Measurements from ENCODE around the gene TARBP2.

The TARBP2 gene

GRCh38 chr12:53496752-53497032 lies 4.4 kb upstream of the TARBP2 start:
- 100% methylated on average over 1 of the region's 1 CpG for WGBS
- Histone ChIP-seq H3K4me3 (ENCODE audit: insufficient read depth in 1 of 2, low read depth in 1 of 2, low read length in 2 of 2) (peak overlapping the region in 1 of 2 experiments; percentile 69), H2BK5ac (ENCODE audit: low read depth, low read length, poor library complexity, severe bottlenecking) (no peak overlapping the region)

GRCh38 chr12:53497461-53497860 lies 3.6 kb upstream of the TARBP2 start:
- H2BK120ac ChIP-seq (ENCODE audit: low read depth, low read length): no peak overlapping the region
- H3K23ac ChIP-seq (ENCODE audit: low read length in 2 of 2): no peak overlapping the region
- peak overlapping the region; percentile 15 for H2BK15ac ChIP-seq (ENCODE audit: low read depth, poor library complexity, severe bottlenecking)
- H3K79me1 ChIP-seq (replicated peaks; ENCODE audit: low read length, poor library complexity, severe bottlenecking): peaks cover 37% of the 10 kb centered on the region
- H4K8ac ChIP-seq (ENCODE audit: low read length): no peak overlapping the region
- peaks cover 4 to 15% of the 10 kb centered on the region in 2 experiments for H3K36me3 ChIP-seq (ENCODE audit: control insufficient read depth in 1 of 2, insufficient read depth in 2 of 2, low read depth in 1 of 2, low read length in 2 of 2)
- no peak overlapping the region for H2BK5ac ChIP-seq (ENCODE audit: low read depth, low read length, poor library complexity, severe bottlenecking)
- H3K27ac ChIP-seq (ENCODE audit: low read length, poor library complexity, severe bottlenecking): no peak overlapping the region
- no peak overlapping the region for H3K9ac ChIP-seq (ENCODE audit: low read length)
- H2AK5ac ChIP-seq (ENCODE audit: low read length, severe bottlenecking): no peak overlapping the region
- H3K4ac ChIP-seq (ENCODE audit: low read depth in 1 of 2, low read length in 2 of 2): peak overlapping the region; percentile 19 to 54
- no peak overlapping the region for H3K4me3 ChIP-seq (ENCODE audit: insufficient read depth in 1 of 2, low read depth in 1 of 2, low read length in 2 of 2)
- H3K27me3 ChIP-seq (ENCODE audit: control insufficient read depth in 1 of 2, insufficient read depth in 1 of 2, low read length in 2 of 2): no peaks in the 10 kb centered on the region
- H3K14ac ChIP-seq (ENCODE audit: low read length in 2 of 2): peak overlapping the region in 1 of 2 experiments; percentile 9
- H3K9me3 ChIP-seq (ENCODE audit: control insufficient read depth, low read length): no peaks in the 10 kb centered on the region
- H2BK12ac ChIP-seq (ENCODE audit: low read length in 2 of 2): peak overlapping the region; percentile 7 to 46
- no peak overlapping the region for H3K4me2 ChIP-seq (ENCODE audit: low read length, poor library complexity, severe bottlenecking)
- H2AFZ ChIP-seq (ENCODE audit: low read depth, low read length): no peak overlapping the region
- H4K91ac ChIP-seq (ENCODE audit: low read length): peak overlapping the region; percentile 9
- no peak for DNase-seq
- peak overlapping the region in 1 of 2 experiments; percentile 6 for H3K18ac ChIP-seq (ENCODE audit: low read depth in 1 of 2, low read length in 2 of 2)
- peaks cover 38% of the 10 kb centered on the region for H3K4me1 ChIP-seq (ENCODE audit: control insufficient read depth, insufficient read depth, low read depth, low read length)
- 100% methylated on average over 3 of the region's 3 CpGs for WGBS

More at GRCh38 chr12:53496752-53497032, 4.4 kb upstream of the TARBP2 start:
- H4K8ac ChIP-seq (ENCODE audit: low read length): no peak overlapping the region
- H2AK5ac ChIP-seq (ENCODE audit: low read length, severe bottlenecking): no peak overlapping the region
- peaks cover 4 to 15% of the 10 kb centered on the region in 2 experiments for H3K36me3 ChIP-seq (ENCODE audit: control insufficient read depth in 1 of 2, insufficient read depth in 2 of 2, low read depth in 1 of 2, low read length in 2 of 2)
- H3K4me2 ChIP-seq (ENCODE audit: low read length, poor library complexity, severe bottlenecking): no peak overlapping the region
- H3K27me3 ChIP-seq (ENCODE audit: control insufficient read depth in 1 of 2, insufficient read depth in 1 of 2, low read length in 2 of 2): no peaks in the 10 kb centered on the region
- H3K79me1 ChIP-seq (replicated peaks; ENCODE audit: low read length, poor library complexity, severe bottlenecking): peaks cover 36% of the 10 kb centered on the region
- H3K27ac ChIP-seq (ENCODE audit: low read length, poor library complexity, severe bottlenecking): no peak overlapping the region
- H3K4ac ChIP-seq (ENCODE audit: low read depth in 1 of 2, low read length in 2 of 2): no peak overlapping the region
- peak overlapping the region in 1 of 2 experiments; percentile 70 for H3K18ac ChIP-seq (ENCODE audit: low read depth in 1 of 2, low read length in 2 of 2)
- H3K9me3 ChIP-seq (ENCODE audit: control insufficient read depth, low read length): no peaks in the 10 kb centered on the region
- H3K14ac ChIP-seq (ENCODE audit: low read length in 2 of 2): no peak overlapping the region
- H2BK12ac ChIP-seq (ENCODE audit: low read length in 2 of 2): no peak overlapping the region
- no peak overlapping the region for H3K23ac ChIP-seq (ENCODE audit: low read length in 2 of 2)
- H2AFZ ChIP-seq (ENCODE audit: low read depth, low read length): no peak overlapping the region
- peaks cover 35% of the 10 kb centered on the region for H3K4me1 ChIP-seq (ENCODE audit: control insufficient read depth, insufficient read depth, low read depth, low read length)
- H4K91ac ChIP-seq (ENCODE audit: low read length): peak overlapping the region; percentile 71
- H2BK15ac ChIP-seq (ENCODE audit: low read depth, poor library complexity, severe bottlenecking): no peak overlapping the region
- peak overlapping the region; percentile 64 for H3K9ac ChIP-seq (ENCODE audit: low read length)
- H2BK120ac ChIP-seq (ENCODE audit: low read depth, low read length): peak overlapping the region; percentile 50
- no peak for DNase-seq

DNA sequence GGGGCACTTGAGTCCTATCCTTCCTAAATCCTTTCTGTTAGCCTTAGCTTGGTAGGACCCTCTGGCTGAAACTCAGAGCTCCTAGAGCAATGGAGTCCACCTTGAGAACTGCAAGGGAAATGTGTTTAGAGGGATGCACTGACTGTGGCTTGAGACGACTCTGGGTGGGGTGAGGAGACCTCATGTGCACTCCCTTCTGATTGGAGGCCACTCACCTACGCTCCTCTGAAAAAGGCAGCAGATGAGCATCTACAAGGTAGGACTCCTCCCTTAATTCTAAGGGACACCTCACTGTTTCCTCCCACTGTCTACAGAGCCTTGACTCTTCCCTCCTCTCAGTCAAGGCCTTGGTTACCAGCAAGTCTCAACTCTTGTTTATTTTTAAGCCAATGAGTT lies 2.9 kb upstream of the TARBP2 start:
- peak overlapping the region; percentile 83 for H3K4me2 ChIP-seq (ENCODE audit: low read length, poor library complexity, severe bottlenecking)
- H3K79me1 ChIP-seq (replicated peaks; ENCODE audit: low read length, poor library complexity, severe bottlenecking): peaks cover 45% of the 10 kb centered on the region
- 83% methylated on average over 2 of the region's 2 CpGs for WGBS
- no peak overlapping the region for H3K23ac ChIP-seq (ENCODE audit: low read length in 2 of 2)
- no peak overlapping the region for H4K8ac ChIP-seq (ENCODE audit: low read length)
- H3K27ac ChIP-seq (ENCODE audit: low read length, poor library complexity, severe bottlenecking): no peak overlapping the region
- no peak overlapping the region for H2AFZ ChIP-seq (ENCODE audit: low read depth, low read length)
- H2BK120ac ChIP-seq (ENCODE audit: low read depth, low read length): no peak overlapping the region
- H2AK5ac ChIP-seq (ENCODE audit: low read length, severe bottlenecking): no peak overlapping the region
- no peak overlapping the region for H4K91ac ChIP-seq (ENCODE audit: low read length)
- peak overlapping the region in 1 of 2 experiments; percentile 94 for H3K4me3 ChIP-seq (ENCODE audit: insufficient read depth in 1 of 2, low read depth in 1 of 2, low read length in 2 of 2)
- peaks cover 9 to 17% of the 10 kb centered on the region in 2 experiments for H3K36me3 ChIP-seq (ENCODE audit: control insufficient read depth in 1 of 2, insufficient read depth in 2 of 2, low read depth in 1 of 2, low read length in 2 of 2)
- H2BK12ac ChIP-seq (ENCODE audit: low read length in 2 of 2): peak overlapping the region in 1 of 2 experiments; percentile 14
- no peak overlapping the region for H3K14ac ChIP-seq (ENCODE audit: low read length in 2 of 2)
- H3K4me1 ChIP-seq (ENCODE audit: control insufficient read depth, insufficient read depth, low read depth, low read length): peaks cover 40% of the 10 kb centered on the region
- no peaks in the 10 kb centered on the region for H3K9me3 ChIP-seq (ENCODE audit: control insufficient read depth, low read length)
- H3K27me3 ChIP-seq (ENCODE audit: control insufficient read depth in 1 of 2, insufficient read depth in 1 of 2, low read length in 2 of 2): no peaks in the 10 kb centered on the region
- H3K18ac ChIP-seq (ENCODE audit: low read depth in 1 of 2, low read length in 2 of 2): no peak overlapping the region
- no peak overlapping the region for H2BK5ac ChIP-seq (ENCODE audit: low read depth, low read length, poor library complexity, severe bottlenecking)
- no peak overlapping the region for H3K4ac ChIP-seq (ENCODE audit: low read depth in 1 of 2, low read length in 2 of 2)
- no peak overlapping the region for H2BK15ac ChIP-seq (ENCODE audit: low read depth, poor library complexity, severe bottlenecking)
- H3K9ac ChIP-seq (ENCODE audit: low read length): peak overlapping the region; percentile 88
- DNase-seq: no peak

DNA sequence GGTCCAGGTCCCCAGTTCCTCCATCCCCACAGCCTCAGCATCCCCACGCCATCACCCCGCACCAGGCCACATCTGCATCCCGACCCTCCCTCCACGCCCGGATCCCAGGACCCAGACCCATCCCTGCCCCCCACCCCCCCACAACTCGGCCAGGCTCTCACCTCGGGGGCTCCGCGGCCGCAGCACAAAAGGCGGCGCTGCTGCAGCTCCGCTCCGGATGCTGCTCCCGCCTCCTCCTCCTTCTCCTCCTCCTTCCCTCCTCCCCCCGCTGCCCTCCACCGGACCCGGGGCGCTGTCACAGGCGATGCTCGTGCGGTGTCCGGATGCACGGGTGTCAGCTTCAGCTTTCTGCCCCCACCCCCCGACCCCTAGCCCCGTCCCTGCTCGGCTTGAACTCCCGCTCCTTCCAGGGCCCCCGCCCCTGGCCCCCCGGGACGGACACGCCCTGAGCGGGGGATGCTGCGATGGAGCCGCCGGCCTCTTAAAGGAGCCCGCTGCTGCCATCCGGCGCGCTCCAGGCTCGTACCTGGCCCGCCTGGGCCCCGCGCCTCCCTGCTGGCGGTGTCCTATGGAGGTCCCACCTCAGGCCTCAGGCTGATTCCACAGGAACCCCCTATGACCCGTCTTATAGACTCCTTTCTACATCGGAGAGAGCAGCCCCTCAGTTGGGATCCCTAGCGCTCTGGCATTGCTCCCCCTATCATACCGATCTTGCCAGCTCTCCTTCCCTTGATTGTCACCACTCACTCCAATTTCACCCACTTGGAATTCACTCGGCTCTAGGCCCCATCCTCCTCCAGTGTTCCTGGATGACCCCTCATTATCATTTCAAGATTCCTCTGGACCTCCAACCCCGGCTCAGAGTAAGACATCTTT lies 1.6 kb upstream of the TARBP2 start, which contains the start of gene MAP3K12:
Gene MAP3K12 (minus strand): TSS at position 193 of the 876 bp plus-strand sequence. CDS start 12,067 bp downstream, outside the sequence.
- peak within 1 kb of the TSS; percentile 96 for H4K91ac ChIP-seq (ENCODE audit: low read length)
- peaks cover 31% of the 10 kb centered on the region for H3K4me1 ChIP-seq (ENCODE audit: control insufficient read depth, insufficient read depth, low read depth, low read length)
- peak within 1 kb of the TSS; percentile 75 for H2BK5ac ChIP-seq (ENCODE audit: low read depth, low read length, poor library complexity, severe bottlenecking)
- DNase-seq: peak; percentile 81
- peak within 1 kb of the TSS in 1 of 2 experiments; percentile 63 for H3K23ac ChIP-seq (ENCODE audit: low read length in 2 of 2)
- peak within 1 kb of the TSS; percentile 87 for H3K4me2 ChIP-seq (ENCODE audit: low read length, poor library complexity, severe bottlenecking)
- peak within 1 kb of the TSS; percentile 69 for H2AK5ac ChIP-seq (ENCODE audit: low read length, severe bottlenecking)
- 2% methylated on average over 51 of the region's 51 CpGs for WGBS
- peak within 1 kb of the TSS; percentile 97 to 98 for H3K4ac ChIP-seq (ENCODE audit: low read depth in 1 of 2, low read length in 2 of 2)
- peak within 1 kb of the TSS; percentile 89 for H2BK15ac ChIP-seq (ENCODE audit: low read depth, poor library complexity, severe bottlenecking)
- H3K27me3 ChIP-seq (ENCODE audit: control insufficient read depth in 1 of 2, insufficient read depth in 1 of 2, low read length in 2 of 2): no peaks in the 10 kb centered on the region
- H3K79me1 ChIP-seq (replicated peaks; ENCODE audit: low read length, poor library complexity, severe bottlenecking): peaks cover 46% of the 10 kb centered on the region
- peak within 1 kb of the TSS; percentile 95 for H3K27ac ChIP-seq (ENCODE audit: low read length, poor library complexity, severe bottlenecking)
- H2BK120ac ChIP-seq (ENCODE audit: low read depth, low read length): peak within 1 kb of the TSS; percentile 99
- peak within 1 kb of the TSS; percentile 94 to 99 for H3K18ac ChIP-seq (ENCODE audit: low read depth in 1 of 2, low read length in 2 of 2)
- H2BK12ac ChIP-seq (ENCODE audit: low read length in 2 of 2): peak within 1 kb of the TSS; percentile 81 to 95
- peak within 1 kb of the TSS; percentile 97 for H4K8ac ChIP-seq (ENCODE audit: low read length)
- peak within 1 kb of the TSS; percentile 100 for H3K9ac ChIP-seq (ENCODE audit: low read length)
- H3K4me3 ChIP-seq (ENCODE audit: insufficient read depth in 1 of 2, low read depth in 1 of 2, low read length in 2 of 2): peak within 1 kb of the TSS; percentile 86 to 94
- H3K14ac ChIP-seq (ENCODE audit: low read length in 2 of 2): peak within 1 kb of the TSS; percentile 87 to 98
- H3K9me3 ChIP-seq (ENCODE audit: control insufficient read depth, low read length): no peaks in the 10 kb centered on the region
- peak within 1 kb of the TSS; percentile 55 for H2AFZ ChIP-seq (ENCODE audit: low read depth, low read length)
- H3K36me3 ChIP-seq (ENCODE audit: control insufficient read depth in 1 of 2, insufficient read depth in 2 of 2, low read depth in 1 of 2, low read length in 2 of 2): peaks cover 20 to 26% of the 10 kb centered on the region in 2 experiments
